ENCODE data around the gene ABHD12. TPM values are rescaled to one million over a fixed set of nuclear protein-coding genes. Genes with fewer than 3 reads are reported as not detected.

ABHD12 gene
- polyA plus RNA-seq, 3 donors: 40.0 to 49.7 (median 47.9) TPM

GRCh38 chr20:25397821-25398220 is 7.2 kb upstream of the ABHD12 start:
- DNase-seq (ENCODE audit: extremely low read depth in 1 of 11, low read depth in 9 of 11, low spot score in 4 of 11): no peak

GRCh38 chr20:25397096-25397495 is 6.5 kb upstream of the ABHD12 start:
- DNase-seq (ENCODE audit: extremely low read depth in 1 of 11, low read depth in 9 of 11, low spot score in 4 of 11): no peak

- DNase-seq (ENCODE audit: extremely low read depth in 1 of 11, low read depth in 9 of 11, low spot score in 4 of 11): no peak
Measured at GRCh38 chr20:25394996-25395395, 4.4 kb upstream of the ABHD12 start.

GRCh38 chr20:25394276-25394675 is 3.6 kb upstream of the ABHD12 start:
- DNase-seq (ENCODE audit: extremely low read depth in 1 of 11, low read depth in 9 of 11, low spot score in 4 of 11): no peak

- DNase-seq (ENCODE audit: extremely low read depth in 1 of 11, low read depth in 9 of 11, low spot score in 4 of 11): peak in 5 of 11 donors; percentile 25 to 46 (median 40)
Measured at GRCh38 chr20:25389858-25390537, 637 bp downstream of the ABHD12 start.

- DNase-seq (ENCODE audit: extremely low read depth in 1 of 11, low read depth in 9 of 11, low spot score in 4 of 11): peak in 2 of 11 donors; percentile 18 to 27
Measured at GRCh38 chr20:25389401-25389857, 1.2 kb downstream of the ABHD12 start.

- DNase-seq (ENCODE audit: extremely low read depth in 1 of 11, low read depth in 9 of 11, low spot score in 4 of 11): no peak
Measured at GRCh38 chr20:25382704-25383370, 7.8 kb downstream of the ABHD12 start.

GRCh38 chr20:25380945-25381614 is 9.6 kb downstream of the ABHD12 start:
- no peak for DNase-seq (ENCODE audit: extremely low read depth in 1 of 11, low read depth in 9 of 11, low spot score in 4 of 11)

- DNase-seq (ENCODE audit: extremely low read depth in 1 of 11, low read depth in 9 of 11, low spot score in 4 of 11): no peak
Measured at GRCh38 chr20:25378884-25379733, 11.5 kb downstream of the ABHD12 start.

- no peak for DNase-seq (ENCODE audit: extremely low read depth in 1 of 11, low read depth in 9 of 11, low spot score in 4 of 11)
Measured at GRCh38 chr20:25378189-25378883, 12.3 kb downstream of the ABHD12 start.

GRCh38 chr20:25376886-25377285 is 13.7 kb downstream of the ABHD12 start:
- no peak for DNase-seq (ENCODE audit: extremely low read depth in 1 of 11, low read depth in 9 of 11, low spot score in 4 of 11)

GRCh38 chr20:25376236-25376635 is 14.4 kb downstream of the ABHD12 start:
- DNase-seq (ENCODE audit: extremely low read depth in 1 of 11, low read depth in 9 of 11, low spot score in 4 of 11): no peak

GRCh38 chr20:25374842-25375241 is 15.8 kb downstream of the ABHD12 start:
- DNase-seq (ENCODE audit: extremely low read depth in 1 of 11, low read depth in 9 of 11, low spot score in 4 of 11): no peak

GRCh38 chr20:25372584-25373336 is 17.9 kb downstream of the ABHD12 start:
- no peak for DNase-seq (ENCODE audit: extremely low read depth in 1 of 11, low read depth in 9 of 11, low spot score in 4 of 11)

GRCh38 chr20:25369971-25370370 is 20.7 kb downstream of the ABHD12 start:
- DNase-seq (ENCODE audit: extremely low read depth in 1 of 11, low read depth in 9 of 11, low spot score in 4 of 11): no peak

- DNase-seq (ENCODE audit: extremely low read depth in 1 of 11, low read depth in 9 of 11, low spot score in 4 of 11): no peak
Measured at GRCh38 chr20:25369529-25369928, 21.1 kb downstream of the ABHD12 start.

GRCh38 chr20:25368976-25369375 is 21.7 kb downstream of the ABHD12 start:
- DNase-seq (ENCODE audit: extremely low read depth in 1 of 11, low read depth in 9 of 11, low spot score in 4 of 11): no peak

- DNase-seq (ENCODE audit: extremely low read depth in 1 of 11, low read depth in 9 of 11, low spot score in 4 of 11): no peak
Measured at GRCh38 chr20:25368526-25368925, 22.1 kb downstream of the ABHD12 start.
